ENCODE measurements around the gene ITGBL1.

ITGBL1 gene

DNA sequence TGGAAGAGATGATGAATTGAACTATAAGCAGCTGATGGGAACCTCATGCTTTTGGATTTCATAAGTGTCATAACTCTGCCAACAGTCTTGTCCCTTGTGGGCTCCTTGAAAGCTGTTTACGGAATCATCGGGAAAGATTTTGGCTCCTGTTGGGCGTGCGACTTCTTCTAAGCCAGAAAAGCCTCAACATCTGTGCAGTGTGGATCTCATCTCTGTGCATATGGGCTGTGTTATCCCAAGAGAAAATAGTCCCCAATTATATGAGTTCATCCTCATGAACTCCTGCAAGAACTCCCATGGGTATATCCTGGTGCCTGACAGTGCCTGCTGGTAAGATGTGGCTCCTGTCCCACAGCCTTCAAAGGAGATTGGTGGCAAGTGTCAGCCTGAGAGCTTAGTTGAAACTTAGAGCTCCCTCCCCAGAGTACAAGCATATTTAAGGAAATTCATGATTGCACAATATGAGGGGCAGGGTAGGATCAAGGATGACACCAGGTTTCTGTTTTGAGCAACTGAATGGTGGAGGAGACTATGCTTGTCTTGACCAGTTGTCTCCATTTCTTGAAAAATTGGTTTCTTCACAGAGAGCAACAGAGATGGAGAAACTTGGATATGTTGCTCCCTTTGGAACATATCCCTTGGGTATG lies 243.5 kb downstream of the ITGBL1 start:
- TF ChIP-seq, protein P1, sequence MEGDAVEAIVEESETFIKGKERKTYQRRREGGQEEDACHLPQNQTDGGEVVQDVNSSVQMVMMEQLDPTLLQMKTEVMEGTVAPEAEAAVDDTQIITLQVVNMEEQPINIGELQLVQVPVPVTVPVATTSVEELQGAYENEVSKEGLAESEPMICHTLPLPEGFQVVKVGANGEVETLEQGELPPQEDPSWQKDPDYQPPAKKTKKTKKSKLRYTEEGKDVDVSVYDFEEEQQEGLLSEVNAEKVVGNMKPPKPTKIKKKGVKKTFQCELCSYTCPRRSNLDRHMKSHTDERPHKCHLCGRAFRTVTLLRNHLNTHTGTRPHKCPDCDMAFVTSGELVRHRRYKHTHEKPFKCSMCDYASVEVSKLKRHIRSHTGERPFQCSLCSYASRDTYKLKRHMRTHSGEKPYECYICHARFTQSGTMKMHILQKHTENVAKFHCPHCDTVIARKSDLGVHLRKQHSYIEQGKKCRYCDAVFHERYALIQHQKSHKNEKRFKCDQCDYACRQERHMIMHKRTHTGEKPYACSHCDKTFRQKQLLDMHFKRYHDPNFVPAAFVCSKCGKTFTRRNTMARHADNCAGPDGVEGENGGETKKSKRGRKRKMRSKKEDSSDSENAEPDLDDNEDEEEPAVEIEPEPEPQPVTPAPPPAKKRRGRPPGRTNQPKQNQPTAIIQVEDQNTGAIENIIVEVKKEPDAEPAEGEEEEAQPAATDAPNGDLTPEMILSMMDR (IDR thresholded peaks at IDR 0.05; ENCODE audit: low read depth, low read length), result no peak
- H3K4me3 ChIP-seq (ENCODE audit: low read depth, low read length), result no peak overlapping the region

DNA sequence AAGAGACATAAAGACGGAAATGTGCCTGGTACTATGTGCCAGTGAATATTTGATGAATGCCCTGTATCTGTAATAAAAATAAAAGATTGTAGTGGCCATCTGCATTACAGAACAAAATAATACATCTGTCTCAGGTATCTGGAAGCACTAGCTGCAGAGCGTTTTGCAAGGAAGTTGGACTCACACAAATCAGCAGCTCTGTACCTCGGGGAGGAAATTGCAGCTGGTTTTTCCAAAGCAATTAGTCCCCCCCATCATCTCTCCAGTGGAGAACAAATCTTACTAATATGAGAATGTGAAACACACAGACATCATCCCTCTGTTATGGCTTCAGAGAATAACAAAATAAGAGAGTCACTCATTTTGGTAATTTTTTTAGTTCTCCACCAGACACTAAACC lies 245.3 kb downstream of the ITGBL1 start:
- TF ChIP-seq, protein P1 (IDR thresholded peaks at IDR 0.05; ENCODE audit: low read depth, low read length), result no peak
- H3K4me3 ChIP-seq (ENCODE audit: low read depth, low read length), result no peak overlapping the region

DNA sequence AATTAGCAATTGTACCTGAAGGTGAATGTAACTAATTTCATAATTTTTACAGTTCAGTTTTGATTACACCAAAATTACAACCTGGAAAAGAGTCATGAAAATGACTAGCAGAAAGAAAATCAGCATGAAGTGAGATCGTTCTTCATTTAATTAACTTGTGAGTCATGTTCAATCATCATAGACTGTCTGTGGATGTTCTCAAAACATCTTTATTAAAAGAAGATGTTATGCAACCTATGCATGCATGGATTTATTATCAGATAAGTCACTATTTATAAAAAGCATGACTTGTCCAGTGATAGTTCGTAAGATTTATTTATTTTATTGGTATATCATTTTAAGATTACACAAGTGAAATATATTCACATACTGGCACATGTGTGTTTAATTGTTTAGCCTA lies 245.9 kb downstream of the ITGBL1 start:
- H3K4me3 ChIP-seq (ENCODE audit: low read depth, low read length), result no peak overlapping the region
- TF ChIP-seq, protein P1 (IDR thresholded peaks at IDR 0.05; ENCODE audit: low read depth, low read length), result no peak

DNA sequence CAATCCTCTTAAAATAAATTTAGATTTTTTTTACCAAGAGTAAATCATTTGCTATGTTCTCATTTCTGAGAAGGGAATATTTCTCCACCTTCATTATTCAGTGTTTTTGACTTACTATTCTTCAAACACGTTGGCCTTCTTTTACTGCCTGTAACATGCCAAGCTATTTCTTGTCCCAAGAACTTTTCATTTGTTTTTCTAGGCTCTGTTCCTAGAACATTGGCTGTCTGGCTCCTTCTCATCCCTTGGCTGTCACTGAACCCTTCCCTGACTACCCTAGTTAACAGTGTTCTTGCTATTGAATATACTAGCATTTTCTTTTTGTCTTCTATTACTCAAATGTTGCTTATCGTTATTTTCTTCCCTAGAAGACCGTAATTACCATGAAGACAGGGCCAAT lies 248.1 kb downstream of the ITGBL1 start:
- TF ChIP-seq, protein P1 (IDR thresholded peaks at IDR 0.05; ENCODE audit: low read depth, low read length), result no peak
- H3K4me3 ChIP-seq (ENCODE audit: low read depth, low read length), result no peak overlapping the region

DNA sequence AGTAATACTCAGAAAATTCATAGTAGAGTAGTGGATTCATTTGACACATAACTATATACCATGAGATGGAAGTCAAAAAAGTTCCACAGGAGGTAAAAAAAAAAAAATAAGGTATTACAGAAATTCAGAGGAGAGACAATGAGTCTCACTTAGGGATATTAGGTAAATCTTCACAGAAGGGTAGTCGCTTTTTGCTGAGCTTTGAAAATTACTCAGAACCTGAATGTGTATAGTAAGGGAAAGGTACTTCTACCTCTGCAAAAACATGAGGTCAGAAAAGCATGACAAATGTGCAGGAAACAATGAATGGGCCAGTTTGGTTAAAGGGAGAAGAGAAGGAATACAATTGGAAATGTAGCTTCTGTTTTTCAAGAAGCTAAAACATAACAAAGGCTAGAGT lies 250.6 kb downstream of the ITGBL1 start:
- no peak overlapping the region for H3K4me3 ChIP-seq (ENCODE audit: low read depth, low read length)
- TF ChIP-seq, protein P1 (IDR thresholded peaks at IDR 0.05; ENCODE audit: low read depth, low read length), result no peak

DNA sequence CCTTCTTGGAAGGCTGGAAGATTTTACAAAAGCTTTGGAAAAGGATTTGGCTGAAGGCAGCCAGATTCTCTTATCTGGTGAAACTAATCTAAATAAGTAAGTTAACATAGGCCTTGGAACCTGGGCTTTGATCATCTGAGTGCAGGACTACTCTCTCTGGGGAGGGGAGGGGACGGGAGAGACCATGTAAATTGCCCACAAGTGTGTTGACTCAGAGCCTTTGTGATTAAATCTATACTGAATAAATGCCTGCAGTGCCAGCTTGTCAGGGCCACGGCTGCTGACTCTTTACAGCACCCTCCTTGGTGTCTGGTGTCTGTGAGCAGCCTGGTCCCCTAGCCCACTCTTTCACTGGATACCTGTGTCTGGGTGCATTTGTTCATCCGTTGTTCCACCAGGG lies 251.4 kb downstream of the ITGBL1 start:
- TF ChIP-seq, protein P1 (IDR thresholded peaks at IDR 0.05; ENCODE audit: low read depth, low read length), result no peak

DNA sequence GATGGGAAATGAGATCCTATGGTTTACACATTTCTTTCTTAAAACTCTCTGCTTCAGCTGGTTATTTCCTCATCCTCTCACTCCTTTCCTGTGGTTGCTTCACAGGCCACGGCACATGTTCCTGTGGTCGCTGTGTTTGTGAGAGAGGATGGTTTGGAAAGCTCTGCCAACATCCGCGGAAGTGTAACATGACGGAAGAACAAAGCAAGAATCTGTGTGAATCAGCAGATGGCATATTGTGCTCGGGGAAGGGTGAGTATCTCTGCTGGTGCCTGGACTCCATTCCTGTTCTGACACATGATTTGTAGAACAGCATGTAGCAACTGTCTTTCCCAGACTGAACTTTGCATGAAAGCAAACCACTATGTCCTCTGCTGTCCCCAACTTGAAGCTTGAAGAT lies 254.2 kb downstream of the ITGBL1 start:
- no peak overlapping the region for H3K4me3 ChIP-seq (ENCODE audit: low read depth, low read length)
- TF ChIP-seq, protein P1 (IDR thresholded peaks at IDR 0.05; ENCODE audit: low read depth, low read length), result no peak

More for the DNA sequence above, 251.4 kb downstream of the ITGBL1 start:
- no peak overlapping the region for H3K4me3 ChIP-seq (ENCODE audit: low read depth, low read length)
